K562 (cell line): ENCODE results near the gene ELOF1. TPM values are rescaled to one million over a fixed set of nuclear protein-coding genes. Genes with fewer than 3 reads are reported as not detected.

ENCODE experiments used
- ATAC-seq: fragments of 200-7000 bp; cut with Tn5 transposase; 3 replicates; pipeline ENCODE4 v1.9.1; 2020; ENCODE audit warnings: moderate library complexity
- BruUV-seq: library from RNA; stranded (reverse); fragments of 400-500 nt; replicated peaks from 2 replicates; lab custom pipeline; 2021; lab: Mats Ljungman, UMichigan
- CTCF ChIA-PET: fragments of 300-600 bp; formaldehyde crosslinking; extraction: SDS; loops from one replicate; lab custom pipeline; 2021; ENCODE audit warnings: low intra/inter-chr PET ratio; lab: Yijun Ruan, JAX
- POLR2A ChIA-PET: fragments of 300-600, 350-650 bp; sonication (Branson Sonifier 250); formaldehyde crosslinking; extraction: SDS; loops from one replicate; lab custom pipeline; 2021; ENCODE audit warnings: antibody characterized with exemption, inconsistent platforms; lab: Yijun Ruan, JAX
- DNase-seq, 4 experiments: peaks; one replicate each; pipeline versions ENCODE4 v3.0.0 to v3.0.0-alpha.2; 2011 to 2018; ENCODE audit warnings: low spot score in 3 of 4, mixed read lengths in 3 of 4; ENCODE audit errors: extremely low read depth in 1 of 4
- FAIRE-seq: peaks from 2 replicates; lab custom pipeline; 2011; peaks lifted over from hg19 to GRCh38; lab: Jason Lieb, UNC
- H2AFZ ChIP-seq: 2 replicates; pipeline ENCODE4 v1.6.0; 2011; ENCODE audit warnings: low read depth, low read length, control low read depth, inconsistent platforms
- H3K27ac ChIP-seq: fragments of 200-600 bp; 3 replicates; pipeline ENCODE4 v1.8.0; 2011; ENCODE audit warnings: low read depth, mild to moderate bottlenecking, control low read depth, inconsistent platforms, low read length, moderate library complexity, mixed read lengths; ENCODE audit errors: extremely low read depth
- H3K27me3 ChIP-seq, 2 experiments: fragments of 300-600 bp in 1 of 2; 2 replicates in 1 of 2; 3 replicates in 1 of 2; pipeline versions ENCODE4 v1.6.0 to v1.8.0; 2011; ENCODE audit warnings: inconsistent platforms in 2 of 2, low read length in 2 of 2, mild to moderate bottlenecking in 1 of 2, mixed read lengths in 1 of 2, moderate library complexity in 1 of 2; ENCODE audit not compliant: control insufficient read depth in 2 of 2, insufficient read depth in 2 of 2
- H3K36me3 ChIP-seq: fragments of 300-600 bp; 3 replicates; pipeline ENCODE4 v1.8.0; 2011; ENCODE audit warnings: mild to moderate bottlenecking, low read length, inconsistent platforms; ENCODE audit not compliant: control insufficient read depth, insufficient read depth
- H3K4me1 ChIP-seq, 2 experiments: fragments of 200-600 bp in 1 of 2; replicated peaks in 1 of 2; 2 replicates in 1 of 2; 3 replicates in 1 of 2; pipeline versions ENCODE4 v1.5.1 to v1.8.0; 2011; ENCODE audit warnings: inconsistent platforms in 2 of 2, low read length in 2 of 2, mild to moderate bottlenecking in 1 of 2, mixed read lengths in 1 of 2, moderate library complexity in 1 of 2; ENCODE audit not compliant: control insufficient read depth in 2 of 2, insufficient read depth in 2 of 2
- H3K4me2 ChIP-seq: 2 replicates; pipeline ENCODE4 v1.6.1; 2011; ENCODE audit warnings: low read length, control low read depth, inconsistent platforms, mixed read lengths; ENCODE audit not compliant: insufficient read depth
- H3K4me3 ChIP-seq: fragments of 200-600 bp; sonication (generic), shearing (Covaris generic); 2 replicates; pipeline ENCODE4 v1.5.1; 2016; ENCODE audit warnings: control low read depth, inconsistent platforms
- H3K79me2 ChIP-seq: fragments of 200-600 bp; 3 replicates; pipeline ENCODE4 v1.8.0; 2011; ENCODE audit warnings: low read length, inconsistent platforms; ENCODE audit not compliant: control insufficient read depth, insufficient read depth
- H3K9ac ChIP-seq, 2 experiments: 2 replicates each; pipeline versions ENCODE4 v1.6.0 to v1.6.1; 2011; ENCODE audit warnings: low read depth in 2 of 2, low read length in 2 of 2, control low read depth in 1 of 2, inconsistent platforms in 1 of 2, mild to moderate bottlenecking in 1 of 2, mixed read lengths in 1 of 2; ENCODE audit not compliant: insufficient read depth in 1 of 2
- H3K9me1 ChIP-seq: one replicate; pipeline ENCODE4 v1.6.0; 2011; ENCODE audit warnings: inconsistent platforms, mild to moderate bottlenecking, low read length, moderate library complexity; ENCODE audit not compliant: control insufficient read depth, insufficient read depth
- H3K9me3 ChIP-seq: replicated peaks from 2 replicates; pipeline ENCODE4 v1.5.1; 2011; ENCODE audit warnings: low read depth, low read length, inconsistent platforms; ENCODE audit not compliant: control insufficient read depth, insufficient read depth
- H4K20me1 ChIP-seq: replicated peaks from 2 replicates; pipeline ENCODE4 v1.6.1; 2011; ENCODE audit warnings: low read length, inconsistent platforms, mixed read lengths; ENCODE audit not compliant: control insufficient read depth, insufficient read depth
- C11orf30 ChIP-seq: fragments of 450-650 bp; IDR thresholded peaks from 2 replicates; pipeline ENCODE4 v1.6.1; 2016; ENCODE audit warnings: low read depth, mild to moderate bottlenecking
- CTCF ChIP-seq, 3 experiments: IDR thresholded peaks in 2 of 3; conservative IDR thresholded peaks in 1 of 3; 2 replicates each; pipeline ENCODE4 v1.5.1; 2011 to 2012; ENCODE audit warnings: low read length in 3 of 3, mild to moderate bottlenecking in 3 of 3, control low read depth in 2 of 3, improper control_type of control experiment in 1 of 3, inconsistent platforms in 1 of 3, low read depth in 1 of 3, mixed read lengths in 1 of 3, moderate library complexity in 1 of 3; ENCODE audit not compliant: insufficient read depth in 2 of 3
- MEF2A ChIP-seq: IDR thresholded peaks from 2 replicates; pipeline ENCODE4 v1.6.1; 2011; ENCODE audit warnings: low read depth, mild to moderate bottlenecking, low read length, moderate library complexity; ENCODE audit not compliant: control insufficient read depth
- NFIC ChIP-seq: fragments of 450-650 bp; IDR thresholded peaks from 2 replicates; pipeline ENCODE4 v1.6.1; 2017; ENCODE audit warnings: mild to moderate bottlenecking, inconsistent platforms
- NRF1 ChIP-seq, 2 experiments: fragments of 450-650 bp; IDR thresholded peaks in 1 of 2; conservative IDR thresholded peaks in 1 of 2; 2 replicates each; pipeline ENCODE4 v1.6.1; 2014; ENCODE audit warnings: mild to moderate bottlenecking in 2 of 2
- TAF9B ChIP-seq: fragments of 450-650 bp; IDR thresholded peaks from 2 replicates; pipeline ENCODE4 v1.6.1; 2018; ENCODE audit warnings: mild to moderate bottlenecking; ENCODE audit not compliant: partially characterized antibody
- TFAP4 ChIP-seq: sonication (generic); formaldehyde crosslinking; IDR thresholded peaks from 2 replicates; pipeline ENCODE4 v1.8.0; 2022; ENCODE audit warnings: missing genetic modification reagents, mild to moderate bottlenecking, moderate library complexity, borderline replicate concordance
- YBX1 ChIP-seq: fragments of 450-650 bp; IDR thresholded peaks from 2 replicates; pipeline ENCODE4 v1.7.1; 2016; ENCODE audit warnings: mild to moderate bottlenecking
- ZBTB26 ChIP-seq: fragments of 450-650 bp; formaldehyde crosslinking; IDR thresholded peaks from 2 replicates; pipeline ENCODE4 v1.4.0; 2022; ENCODE audit warnings: missing genetic modification characterization
- ZNF316 ChIP-seq: fragments of 450-650 bp; IDR thresholded peaks from 2 replicates; pipeline ENCODE4 v1.6.1; 2016
- WGBS: fragments of 100-300 bp; shearing (Covaris generic); methylation state at CpG from one replicate; pipeline ENCODE4 v1.1.6; 2016; ENCODE audit warnings: low coverage, mixed read lengths; ENCODE audit not compliant: insufficient coverage; ENCODE audit errors: missing lambda C conversion rate; 5-methylcytosine and 5-hydroxymethylcytosine counted together
- in situ Hi-C: fragments of 300-500 bp; cut with MboI; formaldehyde crosslinking; loops from 4 replicates; pipeline ENCODE4 v1.15.0; 2018; ENCODE audit warnings: inconsistent platforms, mixed read lengths
- intact Hi-C: fragments of 100-400 bp; cut with micrococcal nuclease; formaldehyde crosslinking; loops from 2 replicates; pipeline ENCODE4 v1.14.2; 2022
- polyA plus RNA-seq, 8 experiments: library from polyadenylated mRNA; depleted of rRNA in 4 of 8; stranded (reverse) in 5 of 8; unstranded in 3 of 8; fragments of >200 nt; fragmentation: Nextera tagmentation in 2 of 8; fragmentation: Illumina TruSeq in 1 of 8; extraction: Ambion mirVana in 2 of 8; extraction: Trizol in 1 of 8; gene quantifications; 2 replicates each; pipeline versions ENCODE4 v1.2.1 to v1.2.3, GENCODE V29; 2011 to 2014; ENCODE audit warnings: inconsistent platforms in 1 of 8, missing spikeins in 1 of 8
- total RNA-seq, 7 experiments: library from RNA; depleted of rRNA in 6 of 7; stranded (reverse); fragments of >200 nt in 6 of 7; fragmentation: Illumina TruSeq in 2 of 7; extraction: Trizol in 2 of 7; gene quantifications; 2 replicates each; pipeline versions ENCODE4 v1.2.1 to v1.2.3, GENCODE V29; 2011 to 2021; ENCODE audit warnings: low replicate concordance in 1 of 7

The ELOF1 gene
- total and polyA plus RNA-seq, 9 of the 15 experiments (the other 6 are each of a cell fraction or from before 2014, with no cell fraction given): 16.7 to 147 (median 74.2) TPM

- POLR2A ChIA-PET: no interaction called here
- H3K36me3 ChIP-seq: peaks cover 8% of the 10 kb centered on the region; the same call in 2 of the 3 replicates
- no TSS peak for BruUV-seq
- 74% methylated on average over 4 of the region's 4 CpGs for WGBS
- H3K9me1 ChIP-seq: no peaks in the 10 kb centered on the region
- peaks cover 2% of the 10 kb centered on the region; the same call in 1 of the 2 replicates for H3K9me3 ChIP-seq
- no peaks in the 10 kb centered on the region for H3K27me3 ChIP-seq
- H2AFZ ChIP-seq: no peak overlapping the region
- H3K4me1 ChIP-seq: peaks cover 7 to 10% of the 10 kb centered on the region in 2 experiments
- no peak overlapping the region for H3K4me3 ChIP-seq
- H3K4me2 ChIP-seq: no peak overlapping the region
- peak; percentile 51 for TF ChIP-seq ZNF316
- peak; percentile 47; the same call in 1 of the 2 replicates for TF ChIP-seq C11orf30
- no peak for TF ChIP-seq MEF2A
- H3K9ac ChIP-seq: no peak overlapping the region
- CTCF ChIA-PET: no interaction called here
- ATAC-seq (no peak), DNase-seq (no peak), FAIRE-seq (no peak)
- H3K79me2 ChIP-seq: peaks cover 19% of the 10 kb centered on the region
- no peaks in the 10 kb centered on the region for H4K20me1 ChIP-seq
- H3K27ac ChIP-seq: no peak overlapping the region
- in situ Hi-C loops: no loop called here
- intact Hi-C loops: no loop called here
These were observed 35.1 kb upstream of the ELOF1 start for GRCh38 chr19:11594084-11594483.

GRCh38 chr19:11587975-11588631 is 29.1 kb upstream of the ELOF1 start:
- Histone ChIP-seq H3K4me2 (peak overlapping the region; percentile 47), H3K27ac (no peak overlapping the region; the same call in 2 of the 3 replicates), H4K20me1 (no peaks in the 10 kb centered on the region), H3K9ac (peak overlapping the region; percentile 4 to 86; a peak in 2 of 4 replicates), H3K36me3 (no peaks in the 10 kb centered on the region), H3K27me3 (no peaks in the 10 kb centered on the region), H2AFZ (peak overlapping the region; percentile 57), H3K4me1 (peaks cover 12 to 20% of the 10 kb centered on the region in 2 experiments; a peak in 4 of 5 replicates), H3K79me2 (no peaks in the 10 kb centered on the region), H3K4me3 (no peak overlapping the region), H3K9me1 (no peaks in the 10 kb centered on the region), H3K9me3 (no peaks in the 10 kb centered on the region)
- TF ChIP-seq ZBTB26: no peak
- TF ChIP-seq CTCF (IDR thresholded peaks at IDR 0.05 in 2 of 3, conservative IDR thresholded peaks at IDR 0.05 in 1 of 3; ENCODE audit: insufficient read depth in 2 of 3, low read depth in 1 of 3, low read length in 3 of 3): peak in 1 of 3 experiments; percentile 5; a peak in 1 of 6 replicates
- no peak for TF ChIP-seq TAF9B
- TF ChIP-seq YBX1: no peak
- 0 out of 4 replicates have a peak, but pooled peaks have one; percentile 10 to 15 for TF ChIP-seq NRF1 (conservative IDR thresholded peaks at IDR 0.05 in 1 of 2, IDR thresholded peaks at IDR 0.05 in 1 of 2)
- TF ChIP-seq TFAP4 (CRISPR knock-in tag): no peak; the same call in 1 of the 2 replicates
- peak; percentile 47 for TF ChIP-seq NFIC
- WGBS: 41% methylated on average over 13 of the region's 13 CpGs
- ChIA-PET CTCF (interaction anchor here (0.6 to 2.6 kb wide), 4 partner anchors 28 to 136 kb away, joined by 5 to 32 read pairs (median 7); partner anchors contain the start of gene ELOF1), POLR2A (interaction anchor here (0.6 to 1.4 kb wide), 5 partner anchors 24 to 94 kb away, joined by 3 to 5 read pairs (median 3); partner anchors contain the start of gene CNN1)
- ATAC-seq: peak; percentile 67
- FAIRE-seq: no peak
- no TSS peak for BruUV-seq
- intact Hi-C loops (loop anchor here (1.0 kb wide), 3 partner anchors 24 to 92 kb away; no protein-coding TSS in a partner anchor), in situ Hi-C loops (loop anchor here (5.0 kb wide), 1 partner anchor 91 kb away; no protein-coding TSS in a partner anchor)
- no peak for DNase-seq
